ENCODE measurements around the gene KARS1. TPM values are rescaled to one million over a fixed set of nuclear protein-coding genes. Genes with fewer than 3 reads are reported as not detected.

Gene KARS1
- total and polyA plus RNA-seq, 4 donors, result 74.8 to 107 (median 99.9) TPM

GRCh38 chr16:75682308-75682707, 34.8 kb upstream of the KARS1 start:
- no peak overlapping the region for H3K9ac ChIP-seq (ENCODE audit: insufficient read depth in 1 of 2, low read length in 2 of 2)
- H3K36me3 ChIP-seq (ENCODE audit: control insufficient read depth in 4 of 4, insufficient read depth in 4 of 4, low read length in 4 of 4), result no peaks in the 10 kb centered on the region
- no peaks in the 10 kb centered on the region for H3K9me3 ChIP-seq (ENCODE audit: control insufficient read depth in 4 of 4, insufficient read depth in 3 of 4, low read length in 3 of 4)
- 87 to 91% methylated on average over 14 of the region's 14 CpGs for WGBS, 2 donors
- no peak overlapping the region for H3K27ac ChIP-seq (ENCODE audit: low read depth in 1 of 2, low read length in 1 of 2)
- DNase-seq (no peak), ATAC-seq (ENCODE audit: insufficient read depth, low FRiP score) (no peak)
- no peak for TF ChIP-seq CTCF (IDR thresholded peaks at IDR 0.05; ENCODE audit: control extremely low read depth, extremely low read depth)
- H3K4me3 ChIP-seq, result no peak overlapping the region
- peaks cover 0 to 6% (median 0%) of the 10 kb centered on the region in 5 donors for H3K4me1 ChIP-seq (ENCODE audit: control insufficient read depth in 5 of 5, insufficient read depth in 5 of 5, low read length in 5 of 5)
- no peaks in the 10 kb centered on the region for H3K27me3 ChIP-seq (ENCODE audit: control insufficient read depth in 3 of 3, insufficient read depth in 3 of 3, low read length in 2 of 3)

GRCh38 chr16:75679366-75679765, 31.9 kb upstream of the KARS1 start:
- ATAC-seq (ENCODE audit: insufficient read depth, low FRiP score) (no peak), DNase-seq (no peak)
- Histone ChIP-seq H3K27ac (ENCODE audit: low read depth in 1 of 2, low read length in 1 of 2) (no peak overlapping the region), H3K9ac (ENCODE audit: insufficient read depth in 1 of 2, low read length in 2 of 2) (no peak overlapping the region), H3K36me3 (ENCODE audit: control insufficient read depth in 4 of 4, insufficient read depth in 4 of 4, low read length in 4 of 4) (no peaks in the 10 kb centered on the region), H3K9me3 (ENCODE audit: control insufficient read depth in 4 of 4, insufficient read depth in 3 of 4, low read length in 3 of 4) (no peaks in the 10 kb centered on the region), H3K27me3 (ENCODE audit: control insufficient read depth in 3 of 3, insufficient read depth in 3 of 3, low read length in 2 of 3) (no peaks in the 10 kb centered on the region), H3K4me1 (ENCODE audit: control insufficient read depth in 5 of 5, insufficient read depth in 5 of 5, low read length in 5 of 5) (peaks cover 0 to 6% (median 0%) of the 10 kb centered on the region in 5 donors), H3K4me3 (no peak overlapping the region)
- no peak for TF ChIP-seq CTCF (IDR thresholded peaks at IDR 0.05; ENCODE audit: control extremely low read depth, extremely low read depth)
- 78 to 84% methylated on average over 5 of the region's 5 CpGs for WGBS, 2 donors

GRCh38 chr16:75676909-75677308, 29.4 kb upstream of the KARS1 start, which contains the start of gene CPHXL2:
TSS of gene CPHXL2 (minus strand) at chr16:75677009. CDS start at chr16:75676999, 10 bp downstream.
- Histone ChIP-seq H3K9me3 (ENCODE audit: control insufficient read depth in 4 of 4, insufficient read depth in 3 of 4, low read length in 3 of 4) (no peaks in the 10 kb centered on the region), H3K27ac (ENCODE audit: low read depth in 1 of 2, low read length in 1 of 2) (no peak within 1 kb of the TSS), H3K36me3 (ENCODE audit: control insufficient read depth in 4 of 4, insufficient read depth in 4 of 4, low read length in 4 of 4) (no peaks in the 10 kb centered on the region), H3K9ac (ENCODE audit: insufficient read depth in 1 of 2, low read length in 2 of 2) (no peak within 1 kb of the TSS), H3K4me3 (no peak within 1 kb of the TSS), H3K27me3 (ENCODE audit: control insufficient read depth in 3 of 3, insufficient read depth in 3 of 3, low read length in 2 of 3) (no peaks in the 10 kb centered on the region), H3K4me1 (ENCODE audit: control insufficient read depth in 5 of 5, insufficient read depth in 5 of 5, low read length in 5 of 5) (peaks cover 0 to 6% (median 0%) of the 10 kb centered on the region in 5 donors)
- ATAC-seq (ENCODE audit: insufficient read depth, low FRiP score), result no peak
- WGBS, 2 donors, result 94 to 95% methylated on average over 4 of the region's 4 CpGs
- no peak for DNase-seq
- TF ChIP-seq CTCF (IDR thresholded peaks at IDR 0.05; ENCODE audit: control extremely low read depth, extremely low read depth), result no peak

GRCh38 chr16:75667503-75667902, 20.0 kb upstream of the KARS1 start:
- Histone ChIP-seq H3K4me3 (no peak overlapping the region), H3K9me3 (ENCODE audit: control insufficient read depth in 4 of 4, insufficient read depth in 3 of 4, low read length in 3 of 4) (no peaks in the 10 kb centered on the region), H3K9ac (ENCODE audit: insufficient read depth in 1 of 2, low read length in 2 of 2) (no peak overlapping the region), H3K36me3 (ENCODE audit: control insufficient read depth in 4 of 4, insufficient read depth in 4 of 4, low read length in 4 of 4) (no peaks in the 10 kb centered on the region), H3K4me1 (ENCODE audit: control insufficient read depth in 5 of 5, insufficient read depth in 5 of 5, low read length in 5 of 5) (peaks cover 0 to 1% (median 0%) of the 10 kb centered on the region in 5 donors), H3K27ac (ENCODE audit: low read depth in 1 of 2, low read length in 1 of 2) (no peak overlapping the region), H3K27me3 (ENCODE audit: control insufficient read depth in 3 of 3, insufficient read depth in 3 of 3, low read length in 2 of 3) (no peaks in the 10 kb centered on the region)
- no peak for DNase-seq
- ATAC-seq (ENCODE audit: insufficient read depth, low FRiP score), result no peak
- no peak for TF ChIP-seq CTCF (IDR thresholded peaks at IDR 0.05; ENCODE audit: control extremely low read depth, extremely low read depth)

All from lung (tissue), 12 donors.